HG02973 (cell line): ENCODE data around the gene KANSL1L.
"Not testable (repeated sequence)": the region's sequence is repeated elsewhere in the genome, so short reads cannot be mapped to it uniquely, and the experiment has no call there.

ENCODE experiments used
- ATAC-seq: cut with Tn5 transposase; IDR thresholded peaks from one replicate; pipeline ENCODE4 v1.9.1; 2021; ENCODE audit warnings: moderate library complexity; ENCODE audit not compliant: unreplicated experiment

KANSL1L gene

GRCh38 chr2:210179351-210179990 lies 8.3 kb upstream of the KANSL1L start:
- no peak for ATAC-seq

- no peak for ATAC-seq
These were observed 6.6 kb upstream of the KANSL1L start for GRCh38 chr2:210177769-210178168.

- not testable (repeated sequence) for ATAC-seq
These were observed 5.9 kb upstream of the KANSL1L start for GRCh38 chr2:210177115-210177514.

- no peak for ATAC-seq
These were observed 2.9 kb upstream of the KANSL1L start for GRCh38 chr2:210174086-210174485.

- no peak for ATAC-seq
These were observed 988 bp upstream of the KANSL1L start for GRCh38 chr2:210172219-210172575.

GRCh38 chr2:210170446-210171303 lies 534 bp downstream of the KANSL1L start:
- ATAC-seq = peak; percentile 65

GRCh38 chr2:210170196-210170445 lies 1.1 kb downstream of the KANSL1L start:
- no peak for ATAC-seq

- ATAC-seq = peak; percentile 34
These were observed 1.6 kb downstream of the KANSL1L start for GRCh38 chr2:210169516-210170195.

GRCh38 chr2:210167227-210167626 lies 4.0 kb downstream of the KANSL1L start:
- ATAC-seq = no peak

GRCh38 chr2:210162466-210163124 lies 8.6 kb downstream of the KANSL1L start:
- no peak for ATAC-seq

GRCh38 chr2:210159059-210159458 lies 12.2 kb downstream of the KANSL1L start:
- no peak for ATAC-seq

GRCh38 chr2:210158236-210158635 lies 13.0 kb downstream of the KANSL1L start:
- no peak for ATAC-seq

GRCh38 chr2:210157526-210157925 lies 13.7 kb downstream of the KANSL1L start:
- no peak for ATAC-seq

GRCh38 chr2:210147614-210148013 lies 23.6 kb downstream of the KANSL1L start:
- ATAC-seq = no peak

GRCh38 chr2:210132239-210132638 lies 39.0 kb downstream of the KANSL1L start:
- ATAC-seq = no peak

GRCh38 chr2:210128961-210129360 lies 42.2 kb downstream of the KANSL1L start:
- ATAC-seq = no peak

GRCh38 chr2:210113614-210114235 lies 57.5 kb downstream of the KANSL1L start:
- no peak for ATAC-seq

GRCh38 chr2:210112871-210113270 lies 58.3 kb downstream of the KANSL1L start:
- no peak for ATAC-seq

- ATAC-seq = no peak
These were observed 71.3 kb downstream of the KANSL1L start for GRCh38 chr2:210099940-210100339.

- ATAC-seq = no peak
These were observed 76.4 kb downstream of the KANSL1L start for GRCh38 chr2:210094787-210095186.

GRCh38 chr2:210092791-210093190 lies 78.4 kb downstream of the KANSL1L start:
- no peak for ATAC-seq
